ENCODE results near the gene NOL4L.
A peak's percentile ranks its signal among the peaks of the same experiment; 100 is the strongest.

Gene NOL4L

GRCh38 chr20:32452776-32453466 lies 132.2 kb downstream of the NOL4L start:
- DNase-seq: no peak

GRCh38 chr20:32451682-32452461 lies 133.3 kb downstream of the NOL4L start:
- DNase-seq: no peak

DNA sequence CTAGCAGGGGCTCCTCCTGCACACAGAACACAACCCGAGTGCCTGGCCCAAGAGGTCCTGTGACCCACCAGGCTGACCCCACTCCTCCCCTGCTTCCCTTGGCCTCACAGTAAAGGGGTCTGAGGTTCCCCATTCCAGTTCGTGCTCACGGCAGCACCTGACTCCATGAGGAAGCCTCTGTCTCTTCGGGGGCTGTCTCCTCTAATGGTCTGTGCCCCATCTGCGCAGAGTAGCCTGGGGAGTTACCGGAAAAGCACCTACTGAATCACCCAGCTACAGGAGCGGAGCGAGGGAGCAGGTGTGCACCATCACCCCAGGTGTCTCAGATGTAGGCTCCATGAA lies 133.8 kb downstream of the NOL4L start:
- no peak for DNase-seq

DNA sequence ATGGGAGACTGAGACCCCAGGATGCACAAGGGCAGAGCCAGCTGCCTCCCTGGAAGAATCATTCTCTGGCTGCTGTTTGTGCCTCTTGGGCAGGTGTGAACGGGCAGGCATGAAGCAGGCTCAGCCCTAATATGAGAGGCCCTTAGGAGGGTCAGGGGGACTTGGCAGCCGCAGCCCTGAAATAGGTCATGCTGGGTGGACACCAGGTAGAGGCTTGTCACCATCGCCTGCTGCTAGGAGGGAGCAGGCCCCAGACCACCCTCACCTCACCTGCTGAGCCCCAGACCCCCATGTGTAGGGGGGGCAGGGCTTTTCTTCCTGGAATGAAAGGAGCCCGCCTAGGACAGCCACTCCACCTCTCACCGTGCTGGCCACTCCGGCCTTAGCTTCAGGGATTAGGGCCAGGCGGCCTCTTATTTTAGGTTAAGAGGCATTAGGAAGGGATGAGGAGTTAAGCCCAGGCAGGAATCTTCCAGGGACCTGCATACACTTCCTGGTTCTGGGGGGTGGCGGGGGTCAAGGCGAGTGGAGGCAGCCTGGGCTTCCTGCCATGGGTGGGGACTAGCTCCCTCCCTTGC lies 134.6 kb downstream of the NOL4L start:
- no peak for DNase-seq

- no peak for DNase-seq
These were observed 135.2 kb downstream of the NOL4L start for GRCh38 chr20:32449890-32450401.

- DNase-seq: no peak
These were observed 135.9 kb downstream of the NOL4L start for GRCh38 chr20:32449057-32449889.

DNA sequence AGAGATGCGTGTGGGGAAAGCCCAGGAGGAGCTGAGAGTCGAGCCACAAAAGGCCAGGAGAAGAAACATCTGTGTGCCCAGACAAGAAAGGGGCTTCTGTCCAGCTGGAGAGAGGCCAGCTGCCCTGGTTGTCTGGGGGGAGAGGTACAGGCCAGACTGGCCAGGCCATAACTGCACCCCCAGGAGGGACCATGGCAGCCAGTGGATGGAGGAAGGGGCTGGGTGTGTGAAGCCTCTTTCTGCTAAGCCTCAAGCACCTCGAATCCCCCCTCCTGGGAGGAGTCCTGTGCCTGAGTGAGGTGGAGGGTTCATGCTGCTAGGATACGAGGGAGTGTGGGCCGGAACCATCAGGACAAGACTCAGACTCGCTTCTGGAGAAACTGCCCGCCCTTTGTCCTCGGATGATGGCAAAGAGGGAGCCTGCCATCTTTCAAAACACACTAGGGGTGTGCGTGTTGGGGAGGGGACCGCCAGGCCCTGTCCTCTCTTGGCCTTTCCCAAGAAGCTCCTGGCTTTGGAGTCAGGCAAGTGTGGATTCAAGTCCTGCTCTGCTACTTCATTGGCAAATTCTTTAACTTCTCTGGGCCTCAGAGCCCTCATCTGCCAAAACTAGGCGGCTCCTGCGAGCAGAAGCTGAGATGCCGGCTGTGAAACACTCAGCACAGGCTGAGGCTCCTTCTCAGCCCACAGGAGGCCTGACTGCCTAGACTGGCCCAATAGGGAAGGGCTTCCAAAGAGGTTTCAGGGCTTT lies 136.7 kb downstream of the NOL4L start:
- DNase-seq: no peak

DNA sequence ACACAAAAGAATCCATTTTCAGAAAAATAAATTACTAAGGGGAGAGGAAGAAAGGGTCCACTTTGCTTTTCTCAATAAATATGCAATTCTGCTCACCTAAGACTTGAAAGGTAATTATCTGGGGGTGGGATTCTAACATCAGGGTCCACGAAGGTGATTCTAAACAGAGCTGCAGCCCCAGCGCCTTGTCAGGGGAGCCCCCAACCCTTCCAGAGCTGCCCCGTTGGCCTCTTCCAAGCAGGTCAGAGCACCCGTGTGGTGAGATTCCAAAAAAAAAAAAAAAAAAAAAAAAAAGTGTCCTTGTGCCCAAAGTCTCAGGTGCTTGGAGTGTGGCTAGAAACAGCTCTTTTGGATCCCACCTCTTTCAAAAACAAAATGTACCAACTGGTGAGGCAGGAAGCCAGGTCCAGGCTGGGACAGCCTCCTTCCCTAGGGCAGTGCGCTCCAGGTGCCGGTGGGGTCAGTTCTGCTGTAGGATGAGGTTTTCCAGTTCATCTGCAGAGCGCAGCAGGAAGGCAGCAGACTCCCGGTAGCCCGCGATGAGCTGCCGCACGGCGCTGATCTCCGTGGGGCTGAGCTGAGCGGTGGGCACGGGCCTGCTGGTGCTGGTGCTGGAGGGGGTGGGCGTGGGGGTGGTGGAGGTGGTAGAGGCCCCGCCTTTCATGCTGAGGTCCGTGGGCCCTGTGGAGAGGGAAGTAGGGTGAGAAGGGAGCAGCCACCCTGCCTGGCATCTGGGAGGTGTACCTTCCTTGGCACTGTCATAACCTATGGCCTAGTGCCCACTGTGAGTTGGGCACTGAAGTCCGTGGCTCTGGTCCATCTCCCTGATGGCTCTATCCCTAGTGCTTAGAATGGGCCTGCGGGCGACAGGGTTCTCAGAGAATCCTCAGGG lies 137.8 kb downstream of the NOL4L start:
- DNase-seq: no peak

- DNase-seq: no peak
These were observed 138.6 kb downstream of the NOL4L start for GRCh38 chr20:32446301-32447100.

- no peak for DNase-seq
These were observed 139.4 kb downstream of the NOL4L start for GRCh38 chr20:32445539-32446273.

DNA sequence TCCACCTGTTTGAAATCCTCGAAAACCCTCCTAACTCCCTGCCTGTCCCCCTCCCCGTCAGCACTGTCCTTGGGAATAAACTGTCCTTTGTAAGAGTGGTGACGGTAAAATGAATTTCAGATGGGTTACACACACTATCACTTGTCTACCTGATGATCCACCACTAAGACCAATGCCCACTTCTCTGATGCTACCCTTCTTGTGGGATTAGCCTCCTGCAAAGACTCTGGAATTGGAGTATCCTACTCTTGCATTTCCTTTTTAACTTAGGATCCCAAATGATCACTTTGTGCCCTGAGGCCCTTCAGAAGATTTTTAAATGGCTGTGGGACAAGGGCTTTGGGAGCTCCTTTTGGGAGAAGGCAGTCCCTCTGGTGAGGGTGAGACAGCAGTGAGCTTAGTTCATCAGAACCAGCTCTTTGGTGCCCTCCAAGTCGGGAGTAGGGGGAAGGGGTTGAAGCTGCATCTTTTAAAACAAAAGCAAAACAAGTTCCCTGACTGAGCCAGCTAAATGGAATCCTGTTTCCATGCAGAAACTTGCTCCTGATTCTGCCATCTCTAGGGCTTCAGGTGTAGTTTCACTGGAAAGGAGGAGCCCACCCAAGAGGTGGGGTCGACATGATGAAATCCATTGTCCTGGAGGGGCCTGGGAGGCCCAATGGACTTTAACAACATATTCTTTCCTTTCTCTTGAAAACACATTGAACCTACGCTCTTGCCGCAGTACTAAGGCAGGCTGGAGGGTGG lies 140.5 kb downstream of the NOL4L start:
- no peak for DNase-seq

GRCh38 chr20:32443386-32443974 lies 141.7 kb downstream of the NOL4L start:
- DNase-seq: peak; percentile 30

DNA sequence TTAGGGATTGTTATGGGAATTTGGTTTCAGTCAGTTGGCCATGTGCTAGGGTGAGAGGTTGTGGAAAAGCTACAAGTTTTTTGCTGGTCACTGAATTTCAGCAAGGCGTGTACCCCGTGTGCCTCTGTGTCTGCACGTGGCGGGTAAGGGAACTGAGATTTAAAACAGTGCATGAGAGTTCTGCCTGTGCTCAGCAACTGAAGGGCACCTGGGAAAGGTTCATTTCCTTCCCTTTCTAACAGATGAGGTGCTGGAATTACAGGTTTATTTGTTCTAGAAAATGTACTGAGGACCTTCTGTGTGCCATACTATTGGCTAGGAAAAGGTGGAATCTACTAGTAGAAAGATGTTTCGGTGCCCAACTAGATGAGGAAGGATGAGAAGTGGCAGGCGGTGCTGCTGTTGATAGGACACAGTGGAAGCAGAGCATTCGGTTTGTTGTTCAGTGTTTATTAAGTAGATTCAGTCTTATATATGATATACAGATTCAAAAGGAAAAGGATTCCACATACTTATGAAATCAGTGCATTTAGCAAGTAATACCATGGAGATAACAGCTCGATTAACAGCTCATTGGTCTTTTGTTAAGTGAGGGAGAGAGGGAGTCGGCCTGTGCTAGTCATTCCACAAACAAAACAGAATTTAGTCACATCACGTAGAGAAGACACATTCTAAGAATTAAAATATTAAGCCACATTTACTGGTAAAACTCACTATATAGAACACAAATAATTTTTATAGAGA lies 142.3 kb downstream of the NOL4L start:
- no peak for DNase-seq

DNA sequence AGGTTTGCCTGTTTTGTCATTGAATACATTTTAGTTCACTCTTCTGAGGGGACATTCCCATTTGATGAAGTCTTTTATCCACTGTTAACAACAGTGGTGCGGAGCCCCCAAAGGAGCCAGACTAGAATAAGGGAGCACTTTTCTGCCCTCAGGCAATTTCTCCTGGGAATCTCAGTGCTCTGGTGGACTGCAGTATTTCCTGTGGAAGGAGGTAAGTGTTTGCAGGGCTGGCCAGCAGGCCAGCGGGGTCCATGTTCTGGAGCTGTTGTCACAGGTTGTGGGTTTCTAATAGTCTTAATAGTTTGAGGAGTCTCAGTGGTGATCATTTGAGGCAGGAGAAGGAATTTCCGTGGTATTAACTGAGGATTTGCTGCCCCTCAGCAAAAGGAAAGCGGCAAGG lies 143.5 kb downstream of the NOL4L start:
- DNase-seq: no peak

DNA sequence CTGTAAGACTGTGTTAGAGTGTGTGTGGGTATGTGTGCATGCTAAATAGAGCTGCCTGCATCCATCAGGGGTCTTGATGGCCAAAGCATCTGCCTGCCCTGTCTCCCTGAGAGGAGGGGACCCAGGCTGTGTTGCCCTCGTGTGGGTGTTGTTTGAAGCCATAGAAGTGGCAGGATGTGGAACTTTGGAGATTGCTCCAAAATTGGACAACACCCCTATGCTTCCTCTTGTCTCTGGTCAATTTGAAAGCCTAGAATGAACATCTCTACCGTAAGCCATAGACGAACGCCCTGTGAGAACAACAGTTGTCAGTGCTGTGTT lies 144.4 kb downstream of the NOL4L start:
- no peak for DNase-seq

- DNase-seq: no peak
These were observed 144.9 kb downstream of the NOL4L start for GRCh38 chr20:32440069-32440757.

DNA sequence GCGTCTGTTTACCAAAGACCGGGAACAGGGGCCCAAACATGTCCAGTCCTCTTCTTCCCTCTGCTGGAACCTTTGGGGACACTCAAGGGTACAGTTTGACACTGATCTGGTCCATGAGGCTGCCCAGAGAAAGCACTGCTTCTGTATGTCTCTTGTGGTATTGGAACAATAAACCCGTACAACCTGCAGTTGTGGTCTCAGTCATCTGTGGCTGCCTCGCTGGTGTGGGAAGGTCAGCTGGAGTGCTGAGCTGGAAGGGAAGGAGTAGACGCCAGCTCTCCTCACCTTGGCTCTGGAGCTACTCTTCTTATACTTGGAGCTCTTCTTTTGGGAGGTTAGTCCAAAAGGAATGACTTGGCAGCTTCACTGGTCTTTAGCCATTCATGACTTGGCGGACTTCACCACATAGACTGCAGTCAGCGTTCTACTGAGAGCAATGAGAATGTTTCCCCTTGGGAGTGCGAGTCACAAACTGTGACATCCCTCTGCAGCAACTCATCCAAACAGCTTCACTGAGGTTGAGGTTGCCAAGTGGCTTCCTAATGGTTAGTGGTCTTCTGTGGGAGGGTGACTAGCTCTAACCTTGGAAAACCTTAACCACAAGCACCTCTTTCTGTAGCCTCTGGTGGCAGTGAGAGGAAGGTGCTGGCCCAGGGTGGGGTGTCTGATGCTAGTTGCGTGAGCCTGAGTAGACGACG lies 145.9 kb downstream of the NOL4L start:
- no peak for DNase-seq
